GM20000 (cell line): Measurements from ENCODE around the gene TNFRSF19.

ENCODE experiments used
- DNase-seq: peaks from one replicate; pipeline ENCODE4 v3.0.0; 2012; ENCODE audit warnings: low spot score
- CTCF ChIP-seq: IDR thresholded peaks from 2 replicates; pipeline ENCODE4 v1.5.1; 2012; ENCODE audit warnings: mild to moderate bottlenecking, control low read depth; ENCODE audit errors: extremely low read depth, missing control alignments

Gene TNFRSF19

GRCh38 chr13:23570921-23571315, 706 bp downstream of the TNFRSF19 start:
- TF ChIP-seq CTCF = no peak
- DNase-seq = no peak

- no peak for TF ChIP-seq CTCF
Observed at GRCh38 chr13:23571431-23571830, 1.2 kb downstream of the TNFRSF19 start.

GRCh38 chr13:23572836-23573235, 2.6 kb downstream of the TNFRSF19 start:
- no peak for TF ChIP-seq CTCF
- no peak for DNase-seq

More at GRCh38 chr13:23571431-23571830, 1.2 kb downstream of the TNFRSF19 start:
- DNase-seq = no peak

- DNase-seq = no peak
- no peak for TF ChIP-seq CTCF
Observed at GRCh38 chr13:23574421-23575145, 4.4 kb downstream of the TNFRSF19 start.

GRCh38 chr13:23575632-23576031, 5.4 kb downstream of the TNFRSF19 start:
- TF ChIP-seq CTCF = no peak
- no peak for DNase-seq

GRCh38 chr13:23578411-23579071, 8.3 kb downstream of the TNFRSF19 start:
- DNase-seq = peak; percentile 68
- peak; percentile 68 for TF ChIP-seq CTCF

- peak; percentile 96 for DNase-seq
- TF ChIP-seq CTCF = no peak
Observed at GRCh38 chr13:23579072-23579895, 9.1 kb downstream of the TNFRSF19 start.
